GM12878 (cell line): ENCODE measurements around the gene ABTB1. TPM values are rescaled to one million over a fixed set of nuclear protein-coding genes. Genes with fewer than 3 reads are reported as not detected.

Experiments used
- BCLAF1 ChIP-seq: fragments of 450-650 bp; IDR thresholded peaks from 2 replicates; pipeline ENCODE4 v1.6.1; 2017; ENCODE audit warnings: antibody characterized with exemption, mild to moderate bottlenecking, moderate library complexity
- CEBPZ ChIP-seq: fragments of 150-350 bp; IDR thresholded peaks from 2 replicates; pipeline ENCODE4 v1.6.1; 2016; ENCODE audit warnings: low read depth, low read length
- NFXL1 ChIP-seq: fragments of 450-650 bp; IDR thresholded peaks from 2 replicates; pipeline ENCODE4 v1.6.1; 2017; ENCODE audit warnings: antibody characterized with exemption, mild to moderate bottlenecking, borderline replicate concordance
- POU2F2 ChIP-seq: IDR thresholded peaks from 3 replicates; pipeline ENCODE4 v1.6.1; 2011; ENCODE audit warnings: low read depth, mild to moderate bottlenecking, low read length, borderline replicate concordance
- RB1 ChIP-seq: fragments of 450-650 bp; formaldehyde crosslinking; IDR thresholded peaks from 2 replicates; pipeline ENCODE4 v1.6.1; 2017; ENCODE audit warnings: mild to moderate bottlenecking, borderline replicate concordance
- REST ChIP-seq: IDR thresholded peaks from 2 replicates; pipeline ENCODE4 v1.6.1; 2012; ENCODE audit warnings: mild to moderate bottlenecking, low read depth, low read length
- STAT3 ChIP-seq: IDR thresholded peaks from 2 replicates; pipeline ENCODE4 v1.6.1; 2011; ENCODE audit warnings: low read depth, low read length, improper control_type of control experiment
- polyA plus RNA-seq, 11 experiments: library from polyadenylated mRNA; depleted of rRNA in 4 of 11; unstranded in 6 of 11; stranded (reverse) in 5 of 11; fragments of >200 nt; fragmentation: Nextera tagmentation in 4 of 11; fragmentation: Illumina TruSeq in 1 of 11; extraction: Ambion mirVana in 4 of 11; extraction: Trizol in 1 of 11; gene quantifications; 1 replicate in 1 of 11; 2 replicates in 10 of 11; pipeline versions ENCODE4 v1.2.1 to v1.2.3, GENCODE V29; 2011 to 2016; ENCODE audit warnings: inconsistent platforms in 2 of 11, missing spikeins in 2 of 11, low read depth in 1 of 11
- total RNA-seq, 4 experiments: library from RNA; depleted of rRNA in 3 of 4; stranded (reverse); fragments of >200 nt in 3 of 4; fragmentation: Illumina TruSeq in 1 of 4; extraction: Trizol in 1 of 4; gene quantifications; 2 replicates each; pipeline versions ENCODE4 v1.2.1 to v1.2.3, GENCODE V29; 2013 to 2021

ABTB1 gene
- total and polyA plus RNA-seq, 10 of the 15 experiments (the other 5 are each of a cell fraction or from before 2014, with no cell fraction given), result 0.11 to 10.2 (median 7.1) TPM

- no peak for TF ChIP-seq BCLAF1
- TF ChIP-seq STAT3, result no peak
- TF ChIP-seq NFXL1, result no peak
- no peak for TF ChIP-seq RB1
- TF ChIP-seq REST, result no peak
- TF ChIP-seq CEBPZ, result no peak
- no peak for TF ChIP-seq POU2F2
Observed at GRCh38 chr3:127660621-127661251, 12.0 kb upstream of the ABTB1 start (continued).
